Effector CD8-positive, alpha-beta T cell (primary cell): Measurements from ENCODE around the gene ARL6IP6.

ENCODE experiments used
- DNase-seq: peaks from one replicate; lab custom pipeline; 2025; lab: John Stamatoyannopoulos, UW

The ARL6IP6 gene

DNA sequence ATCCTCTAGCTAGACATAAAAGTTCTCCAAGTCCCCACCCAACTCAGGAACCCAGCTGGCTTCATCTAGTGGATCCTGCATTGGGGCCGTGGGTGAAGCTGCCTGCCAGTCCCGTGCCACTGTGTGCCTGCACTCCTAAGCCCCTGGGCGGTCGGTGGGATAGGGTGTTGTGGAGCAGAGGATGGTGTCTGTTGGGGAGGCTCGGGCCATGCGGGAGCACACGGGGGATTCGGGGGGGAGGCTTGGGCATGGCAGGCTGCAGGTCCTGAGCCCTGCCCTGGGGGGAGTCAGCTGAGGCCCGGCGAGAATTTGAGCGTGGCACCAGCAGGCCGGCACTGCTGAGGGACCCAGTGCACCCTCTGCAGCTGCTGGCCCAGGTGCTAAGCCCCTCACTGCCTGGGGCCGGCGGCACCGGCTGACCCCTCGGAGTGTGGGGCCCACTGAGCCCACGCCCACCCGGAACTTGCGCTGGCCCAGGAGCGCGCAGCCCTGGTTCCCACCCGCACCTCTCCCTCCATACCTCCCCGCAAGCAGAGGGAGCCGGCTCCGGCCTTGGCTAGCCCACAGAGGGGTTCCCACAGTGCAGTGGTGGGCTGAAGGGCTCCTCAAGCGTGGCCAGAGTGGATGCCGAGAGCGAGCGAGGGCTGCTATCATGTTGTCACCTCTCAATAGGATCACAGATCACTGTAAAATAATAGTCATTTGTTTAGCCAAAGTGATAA is 86.4 kb downstream of the ARL6IP6 start:
- no peak for DNase-seq

DNA sequence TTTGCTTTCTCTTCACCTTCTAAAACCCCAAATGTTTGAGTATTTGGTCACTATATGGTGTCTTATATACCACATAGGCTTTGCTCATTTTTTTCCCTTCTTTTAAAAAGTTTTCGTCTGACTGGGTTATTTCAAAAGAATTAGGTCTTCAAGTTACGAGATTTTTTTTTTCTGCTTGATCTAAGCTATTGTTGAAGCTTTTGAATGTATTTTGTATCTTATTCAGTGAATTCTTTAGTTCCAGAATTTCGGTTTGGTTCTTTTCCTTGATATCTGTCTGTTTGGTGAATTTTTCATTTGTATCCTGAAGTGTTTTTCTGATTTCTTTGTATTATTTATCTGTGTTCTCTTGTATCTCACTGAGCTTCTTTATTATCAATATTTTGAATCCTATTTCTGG is 93.5 kb downstream of the ARL6IP6 start:
- DNase-seq: no peak
